Skeletal muscle tissue (tissue), 4 donors: ENCODE data around the gene ZNF575. TPM values are rescaled to one million over a fixed set of nuclear protein-coding genes. Genes with fewer than 3 reads are reported as not detected.

ENCODE experiments used
- H3K27ac ChIP-seq: one replicate; pipeline ENCODE4 v1.7.0; 2013; ENCODE audit warnings: mild to moderate bottlenecking, low read depth, low read length, inconsistent platforms
- H3K27me3 ChIP-seq, 3 donors: one replicate each; pipeline ENCODE4 v1.7.0; 2013; ENCODE audit warnings: low read length in 3 of 3; ENCODE audit not compliant: control insufficient read depth in 3 of 3, insufficient read depth in 3 of 3
- H3K36me3 ChIP-seq, 3 donors: one replicate each; pipeline ENCODE4 v1.7.0; 2013; ENCODE audit warnings: low read length in 3 of 3; ENCODE audit not compliant: control insufficient read depth in 3 of 3, insufficient read depth in 3 of 3
- H3K4me1 ChIP-seq, 3 donors: one replicate each; pipeline ENCODE4 v1.7.0; 2013; ENCODE audit warnings: low read length in 3 of 3, mild to moderate bottlenecking in 3 of 3; ENCODE audit not compliant: control insufficient read depth in 3 of 3, insufficient read depth in 3 of 3
- H3K4me3 ChIP-seq, 3 donors: one replicate each; pipeline ENCODE4 v1.7.0; 2013; ENCODE audit warnings: low read length in 3 of 3
- H3K9ac ChIP-seq, 3 donors: one replicate each; pipeline ENCODE4 v1.7.0; 2013; ENCODE audit warnings: low read length in 3 of 3, mild to moderate bottlenecking in 3 of 3, moderate library complexity in 2 of 3, low read depth in 1 of 3
- H3K9me3 ChIP-seq, 3 donors: one replicate each; pipeline ENCODE4 v1.7.0; 2013; ENCODE audit warnings: low read length in 3 of 3; ENCODE audit not compliant: control insufficient read depth in 3 of 3
- total RNA-seq: library from RNA; depleted of rRNA; stranded (reverse); fragments of >200 nt; gene quantifications from one replicate; pipeline ENCODE4 v1.2.3, GENCODE V29; 2014
- donor health status: Osteomylitis.

The ZNF575 gene
- total RNA-seq, 1 donor from 2014 or later: not detected

DNA sequence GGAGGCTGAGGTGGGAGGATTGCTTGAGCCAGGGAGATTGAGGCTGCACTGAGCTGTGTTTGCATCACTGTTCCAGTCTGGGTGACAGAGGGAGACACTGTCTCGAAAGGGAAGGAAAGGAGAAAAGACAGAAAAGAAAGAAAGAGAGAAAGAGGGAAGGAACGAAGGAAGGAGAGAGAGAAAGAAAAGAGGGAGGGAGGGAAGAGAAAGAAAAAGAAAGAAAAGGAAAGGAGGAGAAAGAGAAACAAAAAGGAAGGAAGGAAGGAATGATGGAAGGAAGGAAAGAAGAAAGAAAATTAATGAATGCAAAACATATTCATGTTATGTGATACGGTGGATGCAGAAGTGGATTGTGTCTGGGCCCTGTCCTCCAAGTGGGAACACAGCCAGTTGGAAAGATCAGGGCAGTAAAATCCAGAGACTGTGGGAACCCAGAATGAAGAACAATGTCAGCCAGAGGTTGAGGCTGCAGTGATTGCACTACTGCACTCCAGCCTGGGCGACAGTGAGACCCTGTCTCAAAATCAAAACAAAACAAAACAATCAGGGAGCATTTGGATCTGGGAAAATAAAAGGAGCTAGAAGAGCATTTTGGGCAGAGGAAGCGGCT is 34.6 kb upstream of the ZNF575 start:
- no peak overlapping the region for H3K27ac ChIP-seq
- H3K9ac ChIP-seq: no peak overlapping the region

DNA sequence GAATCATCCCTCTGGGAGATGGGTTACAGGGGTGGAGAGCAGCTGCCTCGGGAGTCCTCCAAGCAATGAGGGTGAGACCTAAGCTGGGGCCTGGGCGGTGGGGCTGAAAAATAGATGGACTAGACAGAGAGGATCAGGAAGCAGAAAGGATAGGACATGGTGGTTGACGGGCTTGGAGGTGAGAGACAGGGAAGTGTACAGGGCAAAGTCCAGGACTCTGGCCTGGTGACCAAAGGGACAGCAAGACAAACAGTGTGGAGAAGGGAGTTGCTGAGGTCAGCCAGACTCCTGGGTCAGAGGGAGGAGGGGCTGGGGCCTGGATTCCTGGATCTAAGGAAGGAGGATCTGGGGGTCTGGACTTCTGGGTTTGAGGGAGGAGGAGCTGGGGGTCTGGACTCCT is 33.9 kb upstream of the ZNF575 start:
- peaks cover 6 to 14% (median 11%) of the 10 kb centered on the region in 3 donors for H3K4me1 ChIP-seq
- no peaks in the 10 kb centered on the region for H3K9me3 ChIP-seq
- H3K27me3 ChIP-seq: no peaks in the 10 kb centered on the region
- H3K9ac ChIP-seq: peak overlapping the region in 1 of 3 donors; percentile 8
- no peak overlapping the region for H3K27ac ChIP-seq
- peaks cover 14 to 15% (median 14%) of the 10 kb centered on the region in 3 donors for H3K36me3 ChIP-seq
- no peak overlapping the region for H3K4me3 ChIP-seq

More for the DNA sequence above, 34.6 kb upstream of the ZNF575 start:
- Histone ChIP-seq H3K27me3 (no peaks in the 10 kb centered on the region), H3K4me1 (peaks cover 4 to 9% (median 7%) of the 10 kb centered on the region in 3 donors), H3K4me3 (no peak overlapping the region), H3K9me3 (no peaks in the 10 kb centered on the region), H3K36me3 (peaks cover 14 to 15% (median 14%) of the 10 kb centered on the region in 3 donors)

DNA sequence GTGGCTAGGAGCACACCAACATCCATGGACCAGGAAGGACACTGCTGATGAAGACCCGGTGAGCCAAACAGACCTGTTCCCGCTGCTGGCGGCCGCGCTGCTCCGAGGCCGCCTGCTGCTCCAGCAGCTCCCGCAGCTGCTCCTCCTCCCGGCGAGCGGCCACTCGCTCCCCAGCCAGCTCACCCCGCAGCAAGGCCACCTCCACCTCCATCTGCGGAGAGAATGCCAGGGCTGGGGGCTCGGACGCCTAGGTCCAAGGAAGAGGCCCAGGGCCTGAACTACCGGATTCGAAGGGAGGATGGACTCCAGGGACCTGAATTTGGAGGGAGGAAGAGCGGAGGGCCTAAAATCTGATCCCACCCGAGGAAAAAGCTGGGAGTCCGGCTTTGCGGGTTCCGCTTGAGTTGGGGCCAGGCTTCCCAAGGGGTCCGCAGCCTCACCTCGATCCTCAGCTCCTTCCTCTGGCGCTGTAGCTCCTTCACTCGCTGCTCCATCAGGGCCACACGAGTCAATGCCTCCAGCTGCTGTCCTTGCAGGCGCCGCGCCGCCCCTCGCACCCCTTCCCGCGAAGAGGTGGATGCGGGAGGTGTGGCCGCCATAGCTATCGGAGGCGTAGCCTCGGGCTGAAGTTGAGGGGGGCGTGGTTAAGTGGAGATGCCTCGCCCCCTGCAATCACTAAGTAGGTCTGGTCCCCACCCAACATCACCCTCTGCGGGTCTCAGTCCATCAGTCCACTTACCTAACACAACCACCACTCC is 31.1 kb upstream of the ZNF575 start:
- Histone ChIP-seq H3K9ac (no peak overlapping the region), H3K4me3 (no peak overlapping the region), H3K36me3 (peaks cover 2 to 10% (median 9%) of the 10 kb centered on the region in 3 donors), H3K9me3 (no peaks in the 10 kb centered on the region), H3K27ac (no peak overlapping the region), H3K4me1 (peaks cover 11 to 24% (median 13%) of the 10 kb centered on the region in 3 donors), H3K27me3 (no peaks in the 10 kb centered on the region)

DNA sequence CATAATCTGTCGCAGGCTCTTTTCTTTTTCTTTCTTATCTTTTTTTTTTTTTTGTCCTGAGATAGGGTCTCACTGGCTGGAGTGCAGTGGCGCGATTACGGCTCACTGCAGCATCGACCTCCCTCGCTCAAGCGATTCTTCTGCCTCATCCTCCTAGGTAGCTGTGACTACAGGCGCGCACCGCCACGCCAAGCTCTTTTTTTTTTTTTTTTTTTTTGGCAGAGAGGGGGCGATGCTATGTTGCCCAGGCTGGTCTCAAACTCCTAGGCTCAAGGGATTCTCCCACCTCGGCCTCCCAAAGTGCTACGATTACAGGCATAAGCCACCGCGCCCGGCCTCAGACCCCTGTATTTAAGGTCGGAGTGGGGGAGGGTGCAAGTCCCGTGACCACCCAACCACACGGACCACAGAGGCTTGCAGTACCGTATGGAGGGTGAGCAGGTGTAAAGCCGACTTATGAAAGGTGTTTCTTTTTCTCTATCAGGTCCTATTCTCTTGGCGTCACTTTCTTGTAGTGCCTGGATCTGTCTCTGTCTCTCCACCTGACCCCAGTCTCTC is 30.5 kb upstream of the ZNF575 start:
- H3K9ac ChIP-seq: no peak overlapping the region
- no peak overlapping the region for H3K4me3 ChIP-seq
- no peaks in the 10 kb centered on the region for H3K27me3 ChIP-seq

DNA sequence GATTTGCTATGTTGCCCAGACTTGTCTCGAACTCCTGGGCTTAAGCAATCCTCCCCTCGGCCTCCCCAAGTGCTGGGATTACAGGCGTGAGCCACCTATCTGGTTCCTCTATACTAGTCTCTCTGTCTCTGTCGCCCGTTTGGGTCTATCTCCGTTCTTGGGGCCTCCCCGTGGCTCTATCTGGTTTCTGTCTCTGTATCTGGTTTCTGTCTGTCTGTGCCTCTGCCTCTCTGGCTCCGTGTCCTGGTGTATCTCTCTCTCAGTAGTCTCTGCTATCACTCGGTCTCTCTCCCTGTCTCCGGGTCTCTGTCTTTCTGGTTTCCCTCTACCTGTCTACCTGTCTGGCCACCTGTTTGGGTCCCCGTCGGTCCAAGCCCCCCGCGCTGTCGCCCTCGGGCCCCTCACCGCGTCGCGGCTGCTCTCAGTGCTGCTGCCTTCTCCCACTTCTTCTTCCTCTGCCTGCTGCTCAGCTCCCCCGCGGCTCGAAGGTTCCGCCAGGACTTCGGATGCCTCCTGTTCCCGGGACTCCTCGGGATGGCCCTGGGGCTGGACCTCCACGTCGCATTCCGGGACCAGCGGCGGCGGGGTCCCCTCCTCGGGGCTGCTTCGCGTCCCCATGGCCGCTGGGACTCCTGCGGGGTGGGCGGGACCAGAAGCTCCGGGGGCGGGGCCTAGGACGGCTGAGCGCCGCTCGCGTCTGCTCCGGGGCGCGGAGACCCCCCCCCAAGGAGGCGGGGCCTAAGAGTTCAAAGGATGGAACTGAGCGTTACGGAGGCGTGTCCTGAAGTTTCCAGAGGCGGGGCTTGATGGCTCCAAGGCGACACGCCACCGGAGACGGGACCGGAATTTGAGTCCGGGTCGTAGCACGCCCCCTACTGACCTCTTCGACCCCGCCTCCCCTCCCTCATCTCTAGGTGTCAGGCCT is 29.2 kb upstream of the ZNF575 start:
- Histone ChIP-seq H3K9ac (peak overlapping the region; percentile 76 to 89 (median 83)), H3K36me3 (peaks cover 0 to 8% (median 3%) of the 10 kb centered on the region in 3 donors), H3K4me3 (peak overlapping the region; percentile 74 to 91 (median 89)), H3K4me1 (peaks cover 9 to 23% (median 13%) of the 10 kb centered on the region in 3 donors), H3K27me3 (no peaks in the 10 kb centered on the region), H3K9me3 (no peaks in the 10 kb centered on the region), H3K27ac (peak overlapping the region; percentile 75)

More for the DNA sequence above, 30.5 kb upstream of the ZNF575 start:
- Histone ChIP-seq H3K4me1 (peaks cover 11 to 24% (median 13%) of the 10 kb centered on the region in 3 donors), H3K36me3 (peaks cover 0 to 6% (median 5%) of the 10 kb centered on the region in 3 donors), H3K9me3 (no peaks in the 10 kb centered on the region), H3K27ac (no peak overlapping the region)

DNA sequence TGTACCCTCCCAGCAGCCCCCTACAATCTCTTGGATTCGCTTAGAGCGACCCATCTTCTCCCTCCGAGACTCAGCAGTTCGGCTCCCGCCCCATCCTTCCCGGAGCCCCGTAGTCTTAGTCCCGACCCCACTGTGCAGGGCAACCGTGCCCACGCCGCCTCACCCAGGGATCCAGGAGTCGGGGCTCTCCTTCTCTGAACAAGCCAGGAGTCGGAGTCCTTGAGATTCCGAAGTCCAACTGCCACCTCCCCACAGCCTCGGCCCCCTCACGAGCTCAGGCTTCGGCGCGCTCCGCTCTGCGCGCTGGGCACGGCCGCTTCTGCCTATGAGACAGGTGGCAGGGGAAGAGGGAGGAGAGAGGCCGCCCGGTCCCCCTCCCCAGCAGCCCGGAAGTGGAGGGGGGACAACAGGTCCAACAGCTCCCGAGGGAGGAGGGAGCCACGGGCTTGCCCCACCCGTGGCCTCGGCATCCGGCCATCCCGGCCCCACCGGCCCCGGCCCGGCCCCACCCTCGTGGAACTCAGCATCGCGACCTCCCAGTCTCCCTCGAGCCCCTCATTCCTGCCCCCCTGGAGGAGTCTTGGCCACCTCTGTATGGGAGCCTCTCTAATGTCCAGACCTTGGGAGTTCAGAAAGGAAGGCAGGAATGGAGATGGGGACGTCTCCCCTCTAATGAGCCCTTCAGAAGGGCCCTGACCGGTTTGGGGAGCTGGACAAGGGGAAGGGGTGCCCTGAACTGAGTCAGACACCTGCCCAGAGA is 28.4 kb upstream of the ZNF575 start, which contains the start of gene PHLDB3:
Gene PHLDB3, minus strand, starts transcription at position 321 of the 760 bp plus-strand sequence. CDS start 628 bp downstream, outside the sequence.
- peak within 1 kb of the TSS; percentile 74 to 91 (median 89) for H3K4me3 ChIP-seq
- peak within 1 kb of the TSS; percentile 76 to 89 (median 83) for H3K9ac ChIP-seq
- H3K4me1 ChIP-seq: peaks cover 9 to 19% (median 13%) of the 10 kb centered on the region in 3 donors
- H3K9me3 ChIP-seq: no peaks in the 10 kb centered on the region
- H3K27me3 ChIP-seq: no peaks in the 10 kb centered on the region
- H3K27ac ChIP-seq: peak within 1 kb of the TSS; percentile 75
- H3K36me3 ChIP-seq: peaks cover 0 to 10% (median 6%) of the 10 kb centered on the region in 3 donors

DNA sequence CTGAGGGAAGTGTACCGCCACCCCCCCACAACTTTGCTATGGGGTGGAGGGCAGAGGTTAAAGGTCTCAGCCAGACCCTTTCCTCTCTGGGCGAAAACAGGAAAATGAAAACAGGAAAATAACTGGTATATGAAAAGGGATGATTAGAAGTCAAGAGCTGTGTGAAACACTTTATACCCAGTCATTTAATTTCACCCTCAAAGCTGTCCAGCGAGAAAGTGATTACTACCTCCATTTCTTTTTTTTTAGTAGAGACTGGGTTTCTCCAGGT is 27.9 kb upstream of the ZNF575 start:
- Histone ChIP-seq H3K27me3 (no peaks in the 10 kb centered on the region), H3K4me3 (peak overlapping the region in 1 of 3 donors; percentile 89), H3K36me3 (peaks cover 4 to 14% (median 10%) of the 10 kb centered on the region in 3 donors), H3K9ac (peak overlapping the region in 2 of 3 donors; percentile 75 to 76), H3K9me3 (no peaks in the 10 kb centered on the region), H3K4me1 (peaks cover 9 to 19% (median 13%) of the 10 kb centered on the region in 3 donors), H3K27ac (no peak overlapping the region)

DNA sequence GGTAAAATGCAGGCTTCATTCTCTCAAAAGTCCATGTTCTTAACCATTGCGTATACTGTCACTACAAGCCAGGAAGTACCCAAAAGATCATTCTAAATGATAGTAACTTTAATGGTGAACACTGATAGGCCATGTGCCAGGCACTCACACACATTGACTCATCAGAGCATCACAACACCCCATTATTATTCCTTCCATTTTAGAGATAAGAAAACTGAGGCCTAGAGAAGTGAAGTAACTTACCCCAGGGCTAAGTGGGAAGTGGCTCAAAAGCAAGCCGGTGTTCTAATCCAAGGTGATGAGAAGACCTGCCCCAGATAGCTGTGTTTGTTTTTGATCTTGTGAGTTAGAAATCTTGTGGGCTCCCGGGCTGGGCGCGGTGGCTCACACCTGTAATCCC is 27.0 kb upstream of the ZNF575 start:
- H3K9ac ChIP-seq: no peak overlapping the region
- no peaks in the 10 kb centered on the region for H3K9me3 ChIP-seq
- H3K36me3 ChIP-seq: peaks cover 9 to 18% (median 15%) of the 10 kb centered on the region in 3 donors
- H3K4me3 ChIP-seq: no peak overlapping the region
- H3K27ac ChIP-seq: no peak overlapping the region
- H3K27me3 ChIP-seq: no peaks in the 10 kb centered on the region
- peaks cover 9 to 19% (median 13%) of the 10 kb centered on the region in 3 donors for H3K4me1 ChIP-seq

DNA sequence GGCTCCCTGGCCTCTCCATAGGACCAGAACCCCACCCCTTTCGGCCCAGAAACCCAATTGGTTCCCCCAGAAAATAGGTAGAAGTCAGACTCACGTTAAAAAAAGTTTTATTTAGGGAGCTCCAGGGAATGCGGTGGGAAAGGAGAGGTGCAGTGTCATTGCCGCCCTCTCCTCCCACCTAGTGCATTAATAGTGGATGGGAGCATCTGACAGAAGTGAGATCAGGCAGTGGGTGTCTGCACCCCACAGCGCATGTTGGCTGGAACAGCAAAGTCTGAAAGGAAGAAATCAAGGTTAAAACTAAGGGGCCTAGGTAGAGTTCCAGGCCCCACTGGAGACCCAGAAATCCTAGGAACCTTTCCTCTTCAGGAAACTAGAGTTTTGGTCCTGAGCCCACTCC is 26.4 kb upstream of the ZNF575 start:
- Histone ChIP-seq H3K4me3 (no peak overlapping the region), H3K27ac (no peak overlapping the region), H3K36me3 (peaks cover 10 to 19% (median 17%) of the 10 kb centered on the region in 3 donors), H3K9me3 (no peaks in the 10 kb centered on the region), H3K4me1 (peaks cover 9 to 19% (median 13%) of the 10 kb centered on the region in 3 donors), H3K9ac (no peak overlapping the region), H3K27me3 (no peaks in the 10 kb centered on the region)
